ENCODE measurements around the gene LMNA. TPM values are rescaled to one million over a fixed set of nuclear protein-coding genes. Genes with fewer than 3 reads are reported as not detected.

Gene LMNA
- total and polyA plus RNA-seq, 2 of the 4 experiments (the other 2 are of a cell fraction), result 563 to 755 TPM

- no peak overlapping the region for H3K18ac ChIP-seq (ENCODE audit: low read depth, low read length)
- H2AK9ac ChIP-seq (replicated peaks; ENCODE audit: low read depth, low read length, poor library complexity), result no peak overlapping the region
- dilution Hi-C loops (cut with HindIII; ENCODE audit: low sequenced_read_pairs, unreplicated experiment) (no loop called here), intact Hi-C loops (cut with micrococcal nuclease) (no loop called here), in situ Hi-C loops (cut with MboI; ENCODE audit: low sequenced_read_pairs) (no loop called here)
- H3K9ac ChIP-seq (ENCODE audit: low read depth, low read length), result no peak overlapping the region
- no TSS peak for BruUV-seq (replicated peaks)
- H4K91ac ChIP-seq (ENCODE audit: insufficient read depth, low read depth, low read length), result peak overlapping the region; percentile 19; the same call in 1 of the 2 replicates
- H3K36me3 ChIP-seq (ENCODE audit: control insufficient read depth, insufficient read depth, low read length), result peaks cover 2% of the 10 kb centered on the region; the same call in 1 of the 2 replicates
- H3K27ac ChIP-seq (ENCODE audit: insufficient read depth, low read length), result no peak overlapping the region
- no peaks in the 10 kb centered on the region for H4K20me1 ChIP-seq (ENCODE audit: insufficient read depth, low read length)
- no peak overlapping the region for H3K4me3 ChIP-seq (ENCODE audit: insufficient read depth, low read depth, low read length)
- no peak overlapping the region for H3K56ac ChIP-seq (ENCODE audit: extremely low read depth, insufficient read depth, low read length)
- no peak overlapping the region for H2BK5ac ChIP-seq (ENCODE audit: low read depth, low read length, poor library complexity, severe bottlenecking)
- DNase-seq, result no peak
- H3K9me3 ChIP-seq (ENCODE audit: control insufficient read depth, insufficient read depth, low read length), result no peaks in the 10 kb centered on the region
- H2BK20ac ChIP-seq (ENCODE audit: low read depth, low read length), result no peak overlapping the region
- peak overlapping the region; percentile 14 for H2AFZ ChIP-seq (replicated peaks; ENCODE audit: low read length, poor library complexity)
- H4K5ac ChIP-seq (ENCODE audit: low read depth, low read length), result no peak overlapping the region
- peaks cover 27 to 81% of the 10 kb centered on the region in 2 experiments for H3K79me1 ChIP-seq (ENCODE audit: low read depth in 1 of 2, low read length in 2 of 2)
- ChIA-PET CTCF (interaction anchor here (5.6 kb wide), 1 partner anchor 29 kb away, joined by 64 read pairs; no protein-coding TSS in a partner anchor), POLR2A (ENCODE audit: unreplicated experiment) (no interaction called here)
- peak overlapping the region; percentile 38 for H2AK5ac ChIP-seq (ENCODE audit: low read depth, low read length)
- WGBS, 2 experiments (ENCODE audit: extremely low coverage in 2 of 2, insufficient read length in 1 of 2), result no CpG with 5 or more reads among the region's 4 CpGs
- H3K4me1 ChIP-seq (ENCODE audit: control insufficient read depth, insufficient read depth, low read length), result peaks cover 43% of the 10 kb centered on the region
- no peak for TF ChIP-seq BHLHE40 (IDR thresholded peaks at IDR 0.05; ENCODE audit: low read depth, low read length)
- ATAC-seq (ENCODE audit: low read depth), result no peak
- H3K23ac ChIP-seq (ENCODE audit: low read depth, low read length), result peak overlapping the region; percentile 37; the same call in 1 of the 2 replicates
- no peak overlapping the region for H3K4me2 ChIP-seq (ENCODE audit: low read depth, low read length)
- H3K27me3 ChIP-seq (ENCODE audit: control insufficient read depth, insufficient read depth, low read length), result no peaks in the 10 kb centered on the region
- no peak overlapping the region for H2BK15ac ChIP-seq (ENCODE audit: low read depth, low read length)
- H3K14ac ChIP-seq (replicated peaks; ENCODE audit: low read depth, low read length), result peak overlapping the region; percentile 17; the same call in 1 of the 2 replicates
- H4K8ac ChIP-seq (ENCODE audit: low read depth in 2 of 2, low read length in 2 of 2), result no peak overlapping the region
- peaks cover 48% of the 10 kb centered on the region for H3K9me1 ChIP-seq (ENCODE audit: insufficient read depth, low read length)
- peak overlapping the region; percentile 21 for H3K4ac ChIP-seq (ENCODE audit: low read depth, low read length)
- H2BK120ac ChIP-seq (ENCODE audit: low read depth, low read length), result no peak overlapping the region
Observed at GRCh38 chr1:156100205-156100995, 14.1 kb upstream of the LMNA start.
